ENCODE data around the gene EIF2D.

EIF2D gene

DNA sequence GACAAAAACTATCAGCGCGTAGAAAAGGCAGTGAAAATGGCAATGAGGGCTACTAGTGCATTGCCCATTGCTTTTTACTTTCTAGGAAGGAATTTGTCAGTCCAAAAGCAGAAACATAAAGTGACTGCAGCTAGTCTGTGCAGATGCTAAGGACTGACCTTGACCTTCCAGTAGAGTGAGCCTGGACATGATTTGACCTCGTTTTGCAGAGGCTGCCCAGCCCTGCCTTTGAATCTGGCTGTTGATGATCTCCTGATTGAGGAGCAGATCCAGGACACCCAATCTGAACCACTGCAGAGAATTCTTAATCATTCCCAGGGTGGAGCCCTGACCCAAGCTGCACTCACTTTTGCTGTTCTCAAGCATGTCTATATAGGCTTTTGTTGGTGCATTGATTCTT lies 44.7 kb upstream of the EIF2D start:
- no peak for DNase-seq (ENCODE audit: low spot score)
- in situ Hi-C loops (cut with MboI; ENCODE audit: low pct_unique_long_range_greater_than_20kb, low sequenced_read_pairs, unreplicated experiment) = no loop called here
- TF ChIP-seq, protein P1, sequence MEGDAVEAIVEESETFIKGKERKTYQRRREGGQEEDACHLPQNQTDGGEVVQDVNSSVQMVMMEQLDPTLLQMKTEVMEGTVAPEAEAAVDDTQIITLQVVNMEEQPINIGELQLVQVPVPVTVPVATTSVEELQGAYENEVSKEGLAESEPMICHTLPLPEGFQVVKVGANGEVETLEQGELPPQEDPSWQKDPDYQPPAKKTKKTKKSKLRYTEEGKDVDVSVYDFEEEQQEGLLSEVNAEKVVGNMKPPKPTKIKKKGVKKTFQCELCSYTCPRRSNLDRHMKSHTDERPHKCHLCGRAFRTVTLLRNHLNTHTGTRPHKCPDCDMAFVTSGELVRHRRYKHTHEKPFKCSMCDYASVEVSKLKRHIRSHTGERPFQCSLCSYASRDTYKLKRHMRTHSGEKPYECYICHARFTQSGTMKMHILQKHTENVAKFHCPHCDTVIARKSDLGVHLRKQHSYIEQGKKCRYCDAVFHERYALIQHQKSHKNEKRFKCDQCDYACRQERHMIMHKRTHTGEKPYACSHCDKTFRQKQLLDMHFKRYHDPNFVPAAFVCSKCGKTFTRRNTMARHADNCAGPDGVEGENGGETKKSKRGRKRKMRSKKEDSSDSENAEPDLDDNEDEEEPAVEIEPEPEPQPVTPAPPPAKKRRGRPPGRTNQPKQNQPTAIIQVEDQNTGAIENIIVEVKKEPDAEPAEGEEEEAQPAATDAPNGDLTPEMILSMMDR (IDR thresholded peaks at IDR 0.05; ENCODE audit: extremely low read depth, insufficient read depth, missing control alignments) = no peak

- DNase-seq (ENCODE audit: low spot score) = no peak
- TF ChIP-seq, protein P1 (IDR thresholded peaks at IDR 0.05; ENCODE audit: extremely low read depth, insufficient read depth, missing control alignments) = no peak
- in situ Hi-C loops (cut with MboI; ENCODE audit: low pct_unique_long_range_greater_than_20kb, low sequenced_read_pairs, unreplicated experiment) = no loop called here
Measured at GRCh38 chr1:206655471-206655882, 43.2 kb upstream of the EIF2D start.

- in situ Hi-C loops (cut with MboI; ENCODE audit: low pct_unique_long_range_greater_than_20kb, low sequenced_read_pairs, unreplicated experiment) = no loop called here
- TF ChIP-seq, protein P1 (IDR thresholded peaks at IDR 0.05; ENCODE audit: extremely low read depth, insufficient read depth, missing control alignments) = no peak
- no peak for DNase-seq (ENCODE audit: low spot score)
Measured at GRCh38 chr1:206654828-206655227, 42.6 kb upstream of the EIF2D start.

DNA sequence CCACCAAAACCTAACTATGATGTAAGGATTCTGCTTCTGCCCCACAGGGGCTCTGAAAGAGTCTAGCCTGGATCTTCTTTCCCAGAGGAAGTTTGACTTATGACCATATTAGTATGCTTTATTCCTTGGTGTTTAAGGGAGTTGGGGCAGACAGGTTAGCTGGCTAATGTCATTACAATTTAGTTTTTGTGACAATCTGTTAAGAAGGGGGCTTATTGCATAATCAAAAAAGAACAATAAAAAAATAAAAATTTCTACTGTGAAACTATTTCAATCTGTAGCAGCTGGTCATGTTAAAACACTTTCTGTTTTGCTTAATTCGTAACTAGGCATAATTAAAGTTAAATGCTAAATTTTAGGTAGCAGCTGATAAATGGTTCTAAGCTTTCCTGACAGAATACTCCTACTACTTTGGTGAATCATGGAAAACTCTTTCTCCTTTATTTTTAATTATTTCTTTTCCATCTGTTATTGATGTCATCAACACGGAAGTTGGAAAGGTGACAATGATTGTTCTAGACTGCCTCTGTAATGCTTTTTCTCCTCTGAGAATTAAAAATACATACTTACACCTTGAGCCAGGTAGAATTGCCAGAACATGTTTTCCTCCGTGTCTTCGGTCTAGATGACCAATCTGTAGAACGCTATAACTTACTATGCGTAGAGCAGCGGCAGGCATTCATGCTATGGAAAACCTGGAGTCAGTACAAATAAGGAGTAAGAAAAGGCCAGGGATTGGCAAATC lies 41.6 kb upstream of the EIF2D start:
- TF ChIP-seq, protein P1 (IDR thresholded peaks at IDR 0.05; ENCODE audit: extremely low read depth, insufficient read depth, missing control alignments) = no peak
- no peak for DNase-seq (ENCODE audit: low spot score)
- in situ Hi-C loops (cut with MboI; ENCODE audit: low pct_unique_long_range_greater_than_20kb, low sequenced_read_pairs, unreplicated experiment) = no loop called here

- TF ChIP-seq, protein P1 (IDR thresholded peaks at IDR 0.05; ENCODE audit: extremely low read depth, insufficient read depth, missing control alignments) = no peak
- no peak for DNase-seq (ENCODE audit: low spot score)
- in situ Hi-C loops (cut with MboI; ENCODE audit: low pct_unique_long_range_greater_than_20kb, low sequenced_read_pairs, unreplicated experiment) = no loop called here
Measured at GRCh38 chr1:206651958-206652890, 40.0 kb upstream of the EIF2D start.

- no peak for DNase-seq (ENCODE audit: low spot score)
- in situ Hi-C loops (cut with MboI; ENCODE audit: low pct_unique_long_range_greater_than_20kb, low sequenced_read_pairs, unreplicated experiment) = no loop called here
- TF ChIP-seq, protein P1 (IDR thresholded peaks at IDR 0.05; ENCODE audit: extremely low read depth, insufficient read depth, missing control alignments) = no peak
Measured at GRCh38 chr1:206651014-206651413, 38.7 kb upstream of the EIF2D start.

All from GM13977 (cell line).